Measurements from ENCODE around the gene DOCK1.

DOCK1 gene

DNA sequence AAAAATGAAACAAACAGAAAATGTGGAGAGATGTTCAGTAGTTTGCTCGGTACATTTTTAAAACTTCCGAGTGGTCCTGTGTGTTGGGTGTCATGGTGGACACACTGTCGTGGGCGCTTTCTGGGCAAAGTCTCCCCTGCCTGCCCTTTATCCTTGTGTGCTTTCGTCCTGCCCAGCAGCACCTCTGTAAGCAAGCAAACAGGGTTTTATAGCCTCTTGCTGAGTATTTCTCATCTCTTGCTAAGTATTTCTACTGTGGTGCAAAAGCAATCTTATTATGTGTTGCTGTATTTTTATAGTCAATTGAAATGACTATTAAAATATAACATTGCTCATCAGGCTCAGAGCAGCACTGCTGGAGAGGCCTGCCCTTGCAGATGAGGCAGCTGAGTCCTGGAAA is 48.7 kb downstream of the DOCK1 start:
- no peak for DNase-seq (ENCODE audit: low spot score)

DNA sequence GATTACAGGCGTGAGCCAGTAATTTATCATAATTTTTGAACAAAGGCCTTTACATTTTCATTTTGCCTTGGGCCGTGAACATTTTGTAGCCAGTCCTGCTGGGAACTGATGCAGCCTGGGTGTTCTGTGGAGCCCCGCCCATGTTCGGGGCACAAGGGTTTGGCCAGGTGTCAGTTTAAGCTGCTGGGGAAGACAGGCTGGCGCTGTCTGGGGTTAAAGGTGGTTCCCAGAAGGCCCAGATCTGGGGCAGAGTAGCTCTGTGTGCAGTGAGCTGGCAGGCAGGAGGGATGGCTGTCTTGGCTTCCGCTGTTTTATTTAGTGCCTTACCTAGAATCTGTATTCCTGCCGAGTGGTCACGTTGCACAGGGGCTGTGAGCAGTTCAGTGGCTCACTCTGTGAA is 50.2 kb downstream of the DOCK1 start:
- no peak for DNase-seq (ENCODE audit: low spot score)

DNA sequence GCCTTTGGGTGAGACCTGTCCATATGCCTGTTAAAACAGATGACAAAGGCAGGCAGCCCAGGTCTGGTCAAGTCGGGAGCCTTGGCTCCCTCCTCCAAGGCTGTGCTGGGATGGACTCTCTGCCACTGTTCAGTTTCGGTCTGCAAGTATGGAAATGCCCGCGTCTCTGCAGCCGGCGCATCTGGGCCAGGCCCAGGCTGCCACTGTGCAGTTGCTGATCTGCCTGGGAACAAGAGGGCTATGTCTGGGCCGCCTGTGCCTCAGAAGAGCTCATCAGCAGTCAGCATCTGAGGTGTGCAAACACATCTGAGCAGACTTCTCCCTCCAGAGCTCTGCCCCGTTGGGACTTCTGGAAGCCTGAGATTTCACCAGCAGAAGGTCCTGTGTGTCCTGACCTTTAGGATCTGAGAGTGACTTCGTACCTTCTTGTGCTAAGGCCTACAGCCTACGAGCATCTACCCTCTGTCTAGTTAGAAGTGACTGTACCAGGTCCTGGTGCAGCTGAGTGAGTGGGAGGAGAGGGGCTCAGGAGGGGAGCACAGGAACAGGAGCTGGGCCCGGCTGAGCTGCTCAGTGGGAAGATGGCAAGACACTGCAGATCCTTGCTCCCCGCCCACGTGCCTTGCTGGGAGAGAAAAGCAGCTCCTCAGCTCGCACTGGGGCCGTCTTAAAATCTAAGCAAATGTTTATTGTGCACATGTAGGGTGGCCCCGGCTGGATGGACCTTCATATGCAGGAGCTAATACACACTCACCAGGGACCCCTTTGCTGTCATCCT is 50.9 kb downstream of the DOCK1 start:
- no peak for DNase-seq (ENCODE audit: low spot score)

DNA sequence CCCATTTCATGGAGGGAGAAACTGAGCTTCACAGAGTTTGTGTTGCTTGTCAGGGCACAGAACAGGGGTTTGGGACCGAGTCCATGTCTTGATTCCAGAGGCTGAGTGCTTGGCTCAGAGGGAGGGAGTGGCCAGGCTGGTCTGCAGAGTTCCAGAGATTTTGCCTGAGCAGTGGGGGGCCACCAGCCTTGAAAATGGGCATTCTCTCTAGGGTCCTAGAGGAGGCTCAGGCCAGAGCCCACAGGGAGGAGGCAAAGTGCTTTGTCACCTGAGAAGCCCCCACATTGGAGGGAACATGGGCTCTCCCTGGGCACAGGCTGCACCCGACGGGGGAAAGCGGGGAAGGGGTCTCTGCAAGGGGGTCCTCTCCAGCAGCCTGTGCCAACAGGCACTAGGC is 51.5 kb downstream of the DOCK1 start:
- no peak for DNase-seq (ENCODE audit: low spot score)

DNA sequence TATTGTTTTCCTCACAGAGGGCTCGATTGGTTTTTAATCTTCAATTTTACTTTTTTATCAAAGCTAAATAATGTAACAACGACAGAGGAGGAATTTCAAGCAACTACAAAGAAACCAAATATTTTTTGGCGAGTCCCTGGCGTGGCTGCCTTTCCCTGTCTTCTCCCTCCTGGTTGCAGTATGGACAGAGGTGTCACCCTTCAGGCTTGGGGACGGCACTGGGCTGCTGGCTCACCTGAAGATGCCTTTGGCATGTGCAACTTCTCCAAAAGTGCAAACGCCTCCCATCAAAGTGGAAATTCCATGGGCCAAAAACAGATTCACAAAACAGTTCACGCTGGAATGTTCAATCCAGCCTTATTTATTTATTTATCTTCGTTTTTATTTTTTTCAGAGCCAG is 51.9 kb downstream of the DOCK1 start:
- no peak for DNase-seq (ENCODE audit: low spot score)

DNA sequence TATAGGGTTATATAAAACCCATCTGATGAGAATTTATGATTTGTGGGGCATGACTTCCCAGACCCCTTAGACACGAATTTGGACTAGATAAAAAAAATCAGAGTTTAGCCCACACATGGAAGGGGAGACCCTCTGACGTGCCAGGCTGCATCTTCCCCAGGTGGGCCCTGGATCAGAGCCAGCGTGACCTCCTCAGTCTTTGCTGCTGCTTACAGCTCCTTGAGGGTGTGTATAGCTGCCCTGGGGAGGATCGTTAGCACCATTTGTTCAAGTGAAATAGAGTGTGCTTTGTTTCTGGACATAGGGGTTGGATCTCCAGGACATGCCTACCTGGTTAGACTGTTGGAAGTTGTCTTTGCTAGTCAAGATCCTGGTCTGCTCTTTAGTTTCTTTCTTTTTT is 54.2 kb downstream of the DOCK1 start:
- DNase-seq (ENCODE audit: low spot score): no peak

DNA sequence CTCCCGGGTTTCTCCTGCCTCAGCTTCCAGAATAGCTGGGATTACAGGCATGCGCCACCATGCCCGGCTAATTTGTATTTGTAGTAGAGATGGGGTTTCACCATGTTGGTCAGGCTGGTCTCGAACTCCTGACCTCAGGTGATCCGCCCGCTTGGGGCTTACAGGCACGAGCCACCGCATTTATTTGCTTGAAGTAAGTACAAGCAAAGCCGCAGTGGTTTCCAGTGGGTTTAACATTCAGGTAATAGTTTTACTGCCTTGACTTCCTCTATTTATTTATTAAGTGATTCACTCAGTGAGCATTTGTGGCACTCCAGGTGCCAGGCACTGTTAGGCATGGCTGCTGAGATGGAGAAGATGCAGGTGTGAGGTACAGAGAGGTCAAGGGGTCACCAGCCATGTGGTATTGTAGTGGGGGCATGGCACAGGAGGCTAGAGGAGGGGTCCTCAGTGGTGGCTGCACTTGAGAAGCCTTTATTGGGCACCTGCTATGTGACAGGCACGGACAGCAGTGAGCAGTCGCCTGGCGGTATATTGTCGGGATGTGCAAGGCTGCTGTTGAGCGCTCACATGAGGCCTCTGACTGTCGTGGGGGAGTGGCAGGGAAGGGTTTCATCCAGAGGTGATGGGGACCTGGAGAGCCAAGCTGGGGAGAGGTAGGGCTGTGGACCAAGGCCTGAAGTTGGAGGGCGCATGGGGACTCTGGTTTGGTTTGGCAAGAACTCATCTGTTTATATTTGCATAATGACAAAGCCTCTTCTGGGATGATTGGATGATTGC is 54.9 kb downstream of the DOCK1 start:
- DNase-seq (ENCODE audit: low spot score): no peak

DNA sequence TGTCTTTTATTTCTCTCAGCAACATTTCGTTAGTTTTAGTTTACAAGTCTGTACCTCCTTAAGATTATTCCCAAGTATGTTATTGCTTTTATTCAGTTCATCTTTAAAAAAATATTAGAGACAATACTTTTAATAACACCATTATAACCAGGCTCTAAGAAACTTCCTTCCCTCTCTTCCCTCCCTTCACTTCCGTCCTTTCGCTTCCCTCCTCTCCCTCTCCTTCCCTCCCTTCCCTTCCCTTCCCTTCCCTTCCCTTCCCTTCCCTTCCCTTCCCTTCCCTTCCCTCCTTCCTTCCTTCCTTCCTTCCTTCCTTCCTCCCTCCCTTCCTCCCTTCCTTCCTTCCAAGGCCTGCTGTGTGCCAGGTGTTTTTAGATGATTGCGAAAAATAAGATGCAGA is 58.1 kb downstream of the DOCK1 start:
- DNase-seq (ENCODE audit: low spot score): no peak

DNA sequence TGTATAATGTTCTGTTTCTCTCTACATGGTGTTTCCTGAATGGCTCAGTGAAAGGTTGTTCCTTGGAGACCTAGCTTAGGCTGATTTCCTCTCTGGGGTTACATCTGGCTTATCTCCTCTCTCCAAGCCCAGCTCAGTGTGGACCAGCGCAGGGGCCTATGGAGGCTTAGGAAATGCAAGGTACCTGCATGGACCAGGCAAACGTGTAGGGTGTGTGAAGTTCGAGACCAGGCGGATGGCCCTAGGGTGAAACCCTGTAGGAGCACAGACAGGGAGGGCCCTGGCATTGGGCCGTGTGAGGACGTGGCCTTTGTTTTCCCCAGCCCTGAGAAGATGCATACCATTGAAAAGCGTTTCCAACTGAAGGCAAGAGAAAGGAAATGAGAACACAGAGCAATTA is 59.0 kb downstream of the DOCK1 start:
- DNase-seq (ENCODE audit: low spot score): no peak

DNA sequence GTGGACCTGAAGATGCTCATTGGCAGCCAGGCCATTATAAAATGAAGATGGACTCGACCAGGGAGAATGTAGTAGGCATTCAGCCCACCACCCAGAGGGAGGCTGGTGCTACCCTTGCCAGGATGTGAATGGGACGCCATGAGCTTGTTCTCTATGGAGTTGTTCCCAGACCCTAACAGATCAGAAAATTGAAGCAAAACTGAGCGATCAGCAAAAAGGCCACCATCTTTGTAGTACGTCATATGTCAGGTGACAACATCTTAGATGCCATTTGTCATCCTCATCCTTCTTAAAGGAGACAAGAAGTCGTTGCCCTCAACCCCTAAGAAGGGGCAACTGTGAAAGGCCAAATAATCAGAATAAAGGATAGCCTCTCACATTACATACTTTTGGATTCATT is 61.7 kb downstream of the DOCK1 start:
- DNase-seq (ENCODE audit: low spot score): no peak

DNA sequence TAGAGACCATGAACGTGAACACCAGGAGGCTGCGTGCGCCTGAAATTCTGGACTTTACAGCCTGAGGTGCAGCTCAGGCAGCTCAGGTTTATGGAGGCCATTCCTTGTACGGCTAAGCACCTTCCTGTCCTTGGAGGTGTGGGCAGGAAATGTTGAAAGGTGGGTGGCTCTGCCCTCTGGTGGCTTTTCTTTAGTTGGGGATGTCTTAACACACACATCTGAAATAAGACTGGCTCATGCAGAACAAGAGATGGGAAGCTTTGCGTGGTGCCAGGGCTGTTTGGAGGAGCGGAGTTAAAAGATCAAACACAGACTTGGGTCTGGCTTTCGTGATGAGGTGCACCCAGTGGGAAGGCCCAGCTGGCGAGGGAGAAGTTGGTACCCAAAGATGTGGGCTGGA is 64.1 kb downstream of the DOCK1 start:
- peak; percentile 29 for DNase-seq (ENCODE audit: low spot score)

DNA sequence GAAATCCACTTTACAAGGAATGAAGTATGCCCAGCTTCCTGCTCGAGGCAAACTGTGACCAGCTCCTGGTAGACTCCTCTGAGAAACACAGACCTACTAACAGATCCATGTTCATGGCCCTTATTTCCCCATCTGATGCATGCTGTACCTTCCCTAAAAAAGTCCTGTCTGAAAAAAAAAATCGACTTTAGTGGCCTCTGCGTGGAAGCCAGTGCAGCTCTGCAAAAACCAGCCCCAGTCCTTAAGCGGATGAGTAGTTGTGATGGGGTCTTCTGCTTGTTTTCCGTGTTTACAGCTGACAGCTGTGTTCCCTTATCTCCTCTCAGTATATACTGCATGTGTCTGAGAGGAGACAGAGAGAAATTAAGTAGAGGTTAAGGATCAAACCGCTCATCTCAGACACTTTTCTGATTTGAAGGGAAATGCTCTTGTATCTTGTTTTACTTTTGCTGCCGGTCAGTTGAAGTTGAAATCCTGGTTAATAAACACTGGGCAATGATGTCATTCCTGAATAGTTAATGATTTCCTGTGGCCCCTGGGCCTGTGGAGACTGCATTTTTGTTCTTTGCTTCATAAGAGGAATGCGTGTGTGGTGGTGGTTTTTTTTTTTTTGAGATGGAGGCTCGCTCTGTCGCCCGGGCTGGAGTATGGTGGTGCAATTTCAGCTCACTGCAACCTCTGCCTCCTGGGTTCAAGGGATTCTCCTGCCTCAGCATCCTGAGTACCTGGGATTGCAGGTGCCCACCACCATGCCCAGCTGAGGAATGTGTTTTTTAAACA is 67.6 kb downstream of the DOCK1 start:
- DNase-seq (ENCODE audit: low spot score): no peak

DNA sequence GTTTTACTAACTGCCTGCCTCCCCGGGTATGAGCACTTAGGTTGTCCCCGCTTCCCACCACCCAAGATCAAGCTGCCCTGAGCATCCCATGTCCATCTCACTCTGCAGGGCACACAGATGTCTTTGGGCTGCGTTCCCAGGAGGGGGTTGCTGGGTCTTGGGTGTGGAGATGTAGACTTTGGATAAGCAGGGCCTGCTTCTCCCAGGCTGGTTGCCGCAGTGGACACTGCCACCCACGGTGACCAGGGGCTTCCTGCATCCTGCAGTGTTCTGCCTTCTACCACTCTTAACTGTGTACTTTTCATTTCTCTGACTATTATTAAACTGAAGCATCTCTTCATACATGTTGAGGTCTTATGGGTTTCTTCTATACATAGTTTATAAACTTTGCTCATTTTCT is 70.0 kb downstream of the DOCK1 start:
- DNase-seq (ENCODE audit: low spot score): no peak

DNA sequence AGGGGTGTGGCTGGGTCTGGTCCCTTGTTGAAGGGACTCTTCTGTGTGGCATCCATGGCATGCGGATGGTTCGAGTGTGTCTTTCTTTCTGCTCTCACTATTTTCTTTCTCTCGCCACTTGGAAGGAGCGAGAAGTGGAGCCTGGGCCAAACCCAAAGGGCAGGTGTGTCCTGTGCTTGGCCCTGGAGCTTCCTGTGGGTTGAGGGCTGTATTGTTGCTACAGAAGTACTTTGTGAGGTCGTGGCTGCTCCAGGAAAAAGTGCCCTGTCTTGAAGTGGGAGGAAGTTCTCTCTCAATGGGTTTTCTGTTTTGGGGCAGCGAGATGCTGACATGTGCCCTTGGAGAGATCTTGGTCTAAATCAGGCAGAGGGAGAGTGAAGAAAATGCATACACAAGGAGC is 72.0 kb downstream of the DOCK1 start:
- no peak for DNase-seq (ENCODE audit: low spot score)

DNA sequence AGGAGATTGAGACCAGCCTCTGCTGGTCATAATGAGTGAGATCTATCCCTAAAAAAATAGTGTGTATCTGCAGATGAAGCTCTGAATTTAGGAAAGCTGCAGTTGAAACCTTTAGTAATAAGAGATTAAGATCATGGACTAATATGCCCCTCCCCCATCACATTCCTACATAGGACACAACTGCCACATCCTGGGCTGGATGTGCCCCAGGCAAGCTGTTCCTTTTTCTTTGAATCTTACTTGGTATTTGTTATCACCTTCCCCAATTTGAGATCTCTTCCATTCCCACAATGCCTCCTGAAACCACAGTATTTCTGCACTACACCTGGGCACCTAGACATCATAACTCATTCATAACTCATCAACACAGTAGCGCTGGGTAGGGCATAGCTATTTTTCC is 74.1 kb downstream of the DOCK1 start:
- DNase-seq (ENCODE audit: low spot score): no peak

DNA sequence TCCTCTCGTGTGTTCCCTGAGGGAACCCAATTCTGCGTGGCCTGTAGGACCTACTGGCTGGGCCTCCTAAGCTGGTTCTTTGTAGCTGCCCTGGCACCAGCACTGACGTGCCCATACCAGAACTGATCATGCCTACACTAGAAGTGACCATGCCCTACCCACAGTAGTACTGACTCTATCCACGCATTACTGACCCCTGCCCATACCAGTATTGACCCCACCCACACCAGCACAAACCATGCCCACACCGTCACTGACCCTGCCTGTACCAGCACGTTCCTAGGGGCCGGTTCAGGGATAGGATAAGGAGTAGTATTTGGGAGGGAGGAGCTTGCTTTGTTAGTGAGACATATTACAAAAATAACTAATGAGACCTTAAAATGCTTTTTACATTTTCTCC is 88.0 kb downstream of the DOCK1 start:
- no peak for DNase-seq (ENCODE audit: low spot score)

DNA sequence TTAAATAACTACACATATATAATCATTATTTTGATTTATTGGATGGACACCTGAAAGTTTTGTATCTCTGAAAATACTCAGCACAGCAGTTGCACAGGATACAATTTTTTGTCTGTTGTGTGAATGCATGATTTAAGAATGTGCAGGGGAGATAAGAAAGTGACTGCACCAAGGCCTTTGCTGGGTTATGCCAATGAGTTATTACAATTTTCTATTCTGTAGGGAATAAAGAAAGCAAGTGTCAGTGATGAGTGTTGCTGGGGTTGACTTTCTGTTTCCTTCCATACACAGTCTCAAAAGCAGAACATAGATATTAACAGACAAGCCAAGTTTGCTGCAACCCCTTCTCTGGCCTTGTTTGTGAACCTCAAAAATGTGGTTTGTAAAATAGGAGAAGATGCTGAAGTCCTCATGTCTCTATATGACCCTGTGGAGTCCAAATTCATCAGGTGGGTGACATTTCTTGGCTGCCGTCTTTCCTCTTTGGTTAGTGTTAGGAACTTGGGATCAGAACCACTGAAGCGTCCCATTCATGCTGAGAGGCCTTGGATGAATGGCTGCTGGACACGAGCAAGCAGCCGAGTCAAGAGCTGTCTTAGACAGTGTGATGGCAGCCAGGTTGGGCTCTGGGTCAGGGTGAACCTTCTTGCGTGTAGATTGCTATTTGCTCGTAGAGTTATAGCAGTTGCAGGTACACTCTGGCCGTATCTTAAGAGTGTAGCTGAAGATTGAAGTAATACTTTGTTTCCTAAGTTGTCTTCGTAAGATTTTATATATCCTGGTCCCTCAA is 92.8 kb downstream of the DOCK1 start:
- DNase-seq (ENCODE audit: low spot score): no peak

DNA sequence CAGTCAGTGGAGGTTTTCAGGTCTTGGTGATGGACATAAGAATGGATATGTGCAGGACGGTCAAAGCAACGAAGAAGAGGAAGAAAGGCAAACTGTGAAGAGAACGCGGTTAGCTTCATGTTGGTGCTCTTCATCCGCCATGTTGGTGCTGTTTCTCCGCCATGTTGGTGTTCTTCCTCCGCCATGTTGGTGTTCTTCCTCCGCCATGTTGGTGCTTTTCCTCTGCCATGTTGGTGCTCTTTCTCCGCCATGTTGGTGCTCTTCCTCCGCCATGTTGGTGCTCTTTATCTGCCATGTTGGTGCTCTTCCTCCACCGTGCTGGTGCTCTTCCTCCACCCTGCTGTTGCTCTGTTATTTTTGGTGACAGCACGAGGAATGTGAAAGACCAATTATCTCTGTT is 95.4 kb downstream of the DOCK1 start:
- no peak for DNase-seq (ENCODE audit: low spot score)

DNA sequence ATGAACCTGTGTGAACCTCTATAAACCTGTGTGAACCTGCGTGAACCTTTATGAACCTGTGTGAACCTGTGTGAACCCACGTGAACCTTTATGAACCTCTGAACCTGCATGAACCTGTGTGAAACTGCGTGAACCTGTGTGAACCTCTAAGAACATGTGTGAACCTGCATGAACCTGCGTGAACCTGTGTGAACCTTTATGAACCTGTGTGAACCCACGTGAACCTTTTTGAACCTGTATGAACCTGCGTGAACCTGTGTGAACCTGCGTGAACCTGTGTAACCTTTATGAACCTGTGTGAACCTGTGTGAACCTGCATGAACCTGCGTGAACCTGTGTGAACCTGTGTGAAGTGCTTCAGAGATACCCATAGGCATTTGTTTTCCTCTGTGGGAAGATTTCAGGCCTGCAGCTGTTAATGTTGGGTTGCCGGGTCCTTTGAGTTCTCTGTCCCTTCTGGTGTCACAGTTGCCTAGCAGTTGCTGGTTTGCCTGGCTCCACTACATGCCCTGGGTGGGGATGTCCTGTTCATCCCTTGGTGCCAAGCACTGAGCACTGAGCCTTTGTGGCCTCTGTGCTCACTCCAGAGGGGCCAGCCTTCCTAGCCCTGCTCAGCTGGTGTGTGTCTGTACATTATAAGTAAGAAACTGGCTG is 97.9 kb downstream of the DOCK1 start:
- no peak for DNase-seq (ENCODE audit: low spot score)

DNA sequence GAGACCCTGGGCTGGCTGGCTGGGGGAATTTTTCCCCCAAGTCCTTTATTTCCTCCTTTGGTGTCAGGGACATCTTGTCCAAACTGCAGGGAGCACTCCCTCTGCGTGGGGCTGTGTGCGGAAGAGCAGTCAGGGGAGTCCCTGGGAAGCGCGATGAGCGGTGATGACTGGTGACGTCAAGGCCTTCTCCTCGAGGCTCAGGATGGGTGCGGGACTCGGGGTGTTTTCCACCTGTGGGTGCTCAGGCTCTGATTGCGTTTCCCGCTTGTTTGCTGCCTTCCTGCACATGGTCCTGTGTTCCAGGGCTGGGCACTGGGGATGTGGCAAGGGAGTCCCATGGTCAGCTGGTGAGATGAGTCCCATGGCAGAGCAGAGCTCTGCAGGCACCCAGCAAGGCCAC is 101.2 kb downstream of the DOCK1 start:
- no peak for DNase-seq (ENCODE audit: low spot score)

DNA sequence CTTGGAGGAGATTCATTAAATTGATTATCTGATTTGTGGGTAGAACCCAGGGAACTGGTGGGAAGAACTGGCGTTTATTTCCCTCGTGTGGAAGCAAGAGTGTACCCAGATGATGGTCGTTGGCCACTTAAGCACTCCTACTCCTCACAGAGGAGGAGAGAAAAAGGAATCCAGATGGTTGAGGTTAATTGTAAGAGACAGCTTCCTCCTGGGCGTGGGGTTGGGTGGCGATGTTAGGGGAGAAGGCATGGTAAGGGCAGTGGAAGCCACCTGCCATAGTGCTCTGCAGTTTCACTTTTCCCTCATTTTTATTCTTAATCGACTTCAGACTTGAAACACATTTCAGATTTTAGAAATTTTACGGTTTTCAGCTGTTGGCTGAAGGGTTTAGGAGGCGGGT is 104.1 kb downstream of the DOCK1 start:
- DNase-seq (ENCODE audit: low spot score): no peak

DNA sequence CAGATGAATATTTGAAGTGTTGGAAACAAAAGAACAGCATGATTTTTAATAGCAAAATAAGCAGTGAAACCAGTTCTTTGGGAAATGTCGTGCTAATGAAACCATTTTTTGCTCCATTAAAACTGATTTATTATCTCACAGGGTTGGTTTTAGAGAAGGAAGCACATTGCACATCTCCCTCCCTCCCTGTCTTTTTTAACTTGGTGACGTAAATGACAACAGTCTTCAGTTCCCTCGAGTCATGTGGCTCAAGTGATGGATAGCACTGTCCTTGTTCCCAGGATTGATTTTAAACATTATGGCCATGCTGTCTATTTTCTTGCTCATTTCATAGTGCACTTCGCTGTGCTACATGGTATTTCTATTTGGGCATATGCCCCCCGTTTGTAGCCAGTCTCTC is 105.9 kb downstream of the DOCK1 start:
- DNase-seq (ENCODE audit: low spot score): no peak
